Measurements from ENCODE around the gene SMAD9. TPM values are rescaled to one million over a fixed set of nuclear protein-coding genes. Genes with fewer than 3 reads are reported as not detected.

The SMAD9 gene
- total RNA-seq, 1 donor, result 4.3 TPM

- no peak overlapping the region for H3K4me3 ChIP-seq (ENCODE audit: low read depth, low read length)
- TF ChIP-seq, protein P1, sequence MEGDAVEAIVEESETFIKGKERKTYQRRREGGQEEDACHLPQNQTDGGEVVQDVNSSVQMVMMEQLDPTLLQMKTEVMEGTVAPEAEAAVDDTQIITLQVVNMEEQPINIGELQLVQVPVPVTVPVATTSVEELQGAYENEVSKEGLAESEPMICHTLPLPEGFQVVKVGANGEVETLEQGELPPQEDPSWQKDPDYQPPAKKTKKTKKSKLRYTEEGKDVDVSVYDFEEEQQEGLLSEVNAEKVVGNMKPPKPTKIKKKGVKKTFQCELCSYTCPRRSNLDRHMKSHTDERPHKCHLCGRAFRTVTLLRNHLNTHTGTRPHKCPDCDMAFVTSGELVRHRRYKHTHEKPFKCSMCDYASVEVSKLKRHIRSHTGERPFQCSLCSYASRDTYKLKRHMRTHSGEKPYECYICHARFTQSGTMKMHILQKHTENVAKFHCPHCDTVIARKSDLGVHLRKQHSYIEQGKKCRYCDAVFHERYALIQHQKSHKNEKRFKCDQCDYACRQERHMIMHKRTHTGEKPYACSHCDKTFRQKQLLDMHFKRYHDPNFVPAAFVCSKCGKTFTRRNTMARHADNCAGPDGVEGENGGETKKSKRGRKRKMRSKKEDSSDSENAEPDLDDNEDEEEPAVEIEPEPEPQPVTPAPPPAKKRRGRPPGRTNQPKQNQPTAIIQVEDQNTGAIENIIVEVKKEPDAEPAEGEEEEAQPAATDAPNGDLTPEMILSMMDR (IDR thresholded peaks at IDR 0.05; ENCODE audit: insufficient read depth, low read depth, low read length), result no peak
- DNase-seq (ENCODE audit: low read depth), result no peak
Observed at GRCh38 chr13:36834299-36834698, 85.7 kb downstream of the SMAD9 start.

DNA sequence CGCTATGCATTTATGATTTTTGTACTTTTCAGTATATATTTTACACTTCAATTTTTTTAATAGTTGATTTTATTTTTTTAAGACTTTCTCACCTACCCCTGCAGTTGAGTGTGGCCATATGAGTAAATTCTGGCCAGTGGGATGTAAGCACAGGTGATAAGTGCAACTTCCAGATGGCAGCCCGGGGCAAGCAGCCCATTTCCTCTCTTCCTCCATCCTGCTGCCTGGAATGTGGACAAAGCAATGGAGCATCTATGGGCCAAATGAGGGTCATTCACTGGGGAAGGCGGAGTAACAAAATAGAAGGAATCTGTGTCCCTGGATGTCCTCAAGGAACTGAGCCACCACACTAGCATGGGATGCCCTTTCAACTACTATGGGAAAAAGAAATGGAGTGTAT, 88.7 kb downstream of the SMAD9 start:
- no peak overlapping the region for H3K4me3 ChIP-seq (ENCODE audit: low read depth, low read length)
- TF ChIP-seq, protein P1 (IDR thresholded peaks at IDR 0.05; ENCODE audit: insufficient read depth, low read depth, low read length), result no peak
- no peak for DNase-seq (ENCODE audit: low read depth)

GRCh38 chr13:36829753-36830152, 90.3 kb downstream of the SMAD9 start:
- H3K4me3 ChIP-seq (ENCODE audit: low read depth, low read length), result no peak overlapping the region
- TF ChIP-seq, protein P1 (IDR thresholded peaks at IDR 0.05; ENCODE audit: insufficient read depth, low read depth, low read length), result no peak
- DNase-seq (ENCODE audit: low read depth), result no peak

DNA sequence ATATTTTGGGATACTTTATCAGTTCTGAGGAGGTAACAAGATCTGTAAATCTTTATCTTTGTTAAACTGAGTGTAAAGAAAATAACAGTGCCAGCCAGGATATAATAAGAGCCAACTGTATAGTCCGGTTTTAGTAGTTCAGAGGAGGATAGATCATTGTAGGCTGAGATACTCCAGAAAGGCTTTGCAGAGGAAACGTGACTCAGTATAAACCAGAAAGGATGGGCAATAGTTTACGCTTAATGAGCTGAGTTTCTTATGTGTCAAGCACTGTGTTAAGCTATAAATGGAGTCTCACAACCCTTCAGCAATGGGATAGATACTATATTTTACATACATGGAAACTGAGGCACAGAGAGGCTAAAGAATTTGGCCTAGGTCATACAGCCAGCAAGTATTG, 97.3 kb downstream of the SMAD9 start:
- no peak for DNase-seq (ENCODE audit: low read depth)
- TF ChIP-seq, protein P1 (IDR thresholded peaks at IDR 0.05; ENCODE audit: insufficient read depth, low read depth, low read length), result no peak
- no peak overlapping the region for H3K4me3 ChIP-seq (ENCODE audit: low read depth, low read length)

- DNase-seq (ENCODE audit: low read depth), result no peak
- peak overlapping the region; percentile 84 for H3K4me3 ChIP-seq (ENCODE audit: low read depth, low read length)
- TF ChIP-seq, protein P1 (IDR thresholded peaks at IDR 0.05; ENCODE audit: insufficient read depth, low read depth, low read length), result no peak
Observed at GRCh38 chr13:36820222-36820621, 99.8 kb downstream of the SMAD9 start.

- peak; percentile 35 for DNase-seq (ENCODE audit: low read depth)
- H3K4me3 ChIP-seq (ENCODE audit: low read depth, low read length), result peak overlapping the region; percentile 84
- TF ChIP-seq, protein P1 (IDR thresholded peaks at IDR 0.05; ENCODE audit: insufficient read depth, low read depth, low read length), result no peak
Observed at GRCh38 chr13:36819739-36820090, 100.3 kb downstream of the SMAD9 start.
